ENCODE results near the gene ALDH2.
A peak's percentile ranks its signal among the peaks of the same experiment; 100 is the strongest.
"Not testable (repeated sequence)": the region's sequence is repeated elsewhere in the genome, so short reads cannot be mapped to it uniquely, and the experiment has no call there.

ALDH2 gene

DNA sequence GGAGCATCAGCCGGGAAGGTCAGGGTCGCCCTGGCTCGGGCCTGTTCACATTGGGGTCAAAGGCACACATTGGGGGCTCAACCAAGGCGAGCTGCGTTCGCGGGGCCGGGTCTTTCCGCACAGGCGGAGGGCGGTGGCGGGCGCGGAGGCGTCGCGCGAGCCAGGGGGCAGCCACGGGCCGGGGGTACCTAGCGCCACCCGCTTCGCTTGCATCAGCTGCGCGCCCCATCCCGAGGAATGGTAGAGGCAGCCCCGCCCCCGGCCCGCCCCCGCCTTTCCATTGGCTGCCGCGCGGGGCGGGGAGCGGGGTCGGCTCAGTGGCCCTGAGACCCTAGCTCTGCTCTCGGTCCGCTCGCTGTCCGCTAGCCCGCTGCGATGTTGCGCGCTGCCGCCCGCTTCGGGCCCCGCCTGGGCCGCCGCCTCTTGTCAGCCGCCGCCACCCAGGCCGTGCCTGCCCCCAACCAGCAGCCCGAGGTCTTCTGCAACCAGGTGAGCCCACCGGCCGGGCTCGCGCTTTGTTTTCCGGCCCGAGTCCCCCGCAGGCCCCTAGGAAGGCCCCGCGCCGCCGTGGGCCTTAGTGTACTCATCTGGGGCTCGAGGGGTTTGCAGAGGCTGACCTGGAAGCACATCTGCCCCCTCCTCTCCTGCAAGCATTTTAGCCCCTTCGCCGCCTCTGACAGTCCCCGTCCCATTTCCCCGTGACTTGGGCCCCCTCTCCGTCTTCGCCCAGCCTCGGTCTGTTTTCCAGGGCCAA, at the start of gene ALDH2:
Gene ALDH2 (plus strand): TSS at position 326 of the 754 bp plus-strand sequence. CDS start 50 bp downstream, at position 376.
- peak; percentile 48 for DNase-seq

- DNase-seq: not testable (repeated sequence)
Measured at GRCh38 chr12:111719316-111719715, 47.4 kb upstream of the ALDH2 start.

DNA sequence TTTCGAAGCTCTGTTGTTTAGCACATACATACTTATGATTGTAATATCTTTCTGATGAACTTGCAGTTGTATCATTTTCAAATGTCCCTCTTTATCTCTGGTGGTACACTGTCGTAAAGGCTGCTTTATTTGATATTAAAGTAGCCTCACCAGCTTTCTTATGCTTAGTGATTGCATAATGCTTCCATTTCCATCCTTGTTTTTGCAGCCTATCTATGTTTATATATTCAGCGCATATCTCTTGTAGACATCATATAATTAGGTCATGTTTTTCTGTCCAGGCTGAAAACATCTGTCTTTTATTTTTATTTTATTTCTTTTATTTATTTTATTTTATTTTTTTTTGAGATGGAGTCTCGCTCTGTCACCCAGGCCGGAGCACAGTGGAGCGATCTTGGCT, 46.3 kb upstream of the ALDH2 start:
- DNase-seq: no peak

- DNase-seq: not testable (repeated sequence)
Measured at GRCh38 chr12:111723646-111724360, 42.9 kb upstream of the ALDH2 start.

GRCh38 chr12:111728795-111729194, 37.9 kb upstream of the ALDH2 start:
- DNase-seq: no peak

- no peak for DNase-seq
Measured at GRCh38 chr12:111730420-111730819, 36.3 kb upstream of the ALDH2 start.

GRCh38 chr12:111732786-111733185, 33.9 kb upstream of the ALDH2 start:
- DNase-seq: no peak

- no peak for DNase-seq
Measured at GRCh38 chr12:111733340-111733915, 33.3 kb upstream of the ALDH2 start.

- not testable (repeated sequence) for DNase-seq
Measured at GRCh38 chr12:111739524-111739923, 27.2 kb upstream of the ALDH2 start.

GRCh38 chr12:111741235-111741812, 25.4 kb upstream of the ALDH2 start:
- peak; percentile 87 for DNase-seq

DNA sequence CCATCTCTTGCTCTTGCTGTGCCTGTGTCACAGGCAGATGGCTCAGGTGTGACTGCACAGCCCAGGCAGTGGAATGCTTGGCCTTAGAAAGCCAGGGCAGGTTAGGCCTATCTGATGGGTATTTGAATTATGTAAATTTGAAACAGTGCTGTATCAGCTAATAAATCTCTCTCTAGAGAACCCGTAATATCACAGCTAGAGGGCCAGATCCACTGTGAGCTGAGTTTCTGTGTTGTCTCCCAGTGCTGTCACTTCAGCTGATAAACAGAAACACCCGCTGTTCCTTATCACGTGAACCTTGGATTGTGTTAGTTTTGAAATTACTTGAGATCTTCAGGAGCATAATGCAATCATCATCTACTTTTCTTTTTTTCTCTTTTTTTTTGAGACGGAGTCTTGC, 21.5 kb upstream of the ALDH2 start:
- DNase-seq: no peak

DNA sequence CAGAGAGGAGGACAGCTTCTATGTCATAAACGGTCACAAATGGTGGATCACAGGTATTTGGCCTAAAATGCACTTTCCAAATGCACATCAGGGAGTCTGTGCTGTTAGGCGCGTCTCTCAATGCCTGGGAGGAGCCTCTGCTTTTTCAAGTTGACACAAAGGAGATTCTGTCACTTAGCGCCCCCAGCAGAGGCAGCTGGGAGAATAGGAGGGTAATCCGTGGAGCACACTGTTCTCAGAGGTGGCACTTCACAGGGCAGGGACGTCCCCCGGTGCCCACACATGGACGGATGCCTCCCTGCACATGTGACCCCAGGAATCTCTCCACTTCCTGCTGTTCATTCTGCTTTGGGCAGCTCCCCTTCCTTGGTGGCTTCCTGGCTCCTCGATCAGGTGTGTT, 19.4 kb upstream of the ALDH2 start:
- DNase-seq: no peak

DNA sequence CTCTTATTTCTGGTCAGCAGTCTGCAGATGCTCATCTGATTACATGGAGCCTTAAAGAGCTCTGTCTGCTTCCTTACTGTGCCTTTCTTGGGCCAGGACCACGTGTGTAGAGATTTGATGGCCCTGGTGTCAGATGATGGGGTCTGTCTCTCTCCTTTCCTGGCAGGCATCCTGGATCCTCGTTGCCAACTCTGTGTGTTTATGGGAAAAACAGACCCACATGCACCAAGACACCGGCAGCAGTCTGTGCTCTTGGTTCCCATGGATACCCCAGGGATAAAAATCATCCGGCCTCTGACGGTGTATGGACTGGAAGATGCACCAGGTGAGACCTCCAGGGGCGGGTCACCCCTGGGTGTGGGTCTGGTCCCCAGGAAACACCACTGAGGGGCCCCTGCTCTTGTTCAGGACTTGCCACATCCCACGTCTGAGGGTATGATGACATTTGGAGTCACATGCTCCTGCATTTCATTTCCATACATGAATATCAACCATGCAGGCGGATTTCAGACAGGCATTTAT, 18.5 kb upstream of the ALDH2 start:
- peak; percentile 8 for DNase-seq

- DNase-seq: no peak
Measured at GRCh38 chr12:111748867-111749266, 17.9 kb upstream of the ALDH2 start.

GRCh38 chr12:111749391-111749790, 17.3 kb upstream of the ALDH2 start:
- DNase-seq: no peak

DNA sequence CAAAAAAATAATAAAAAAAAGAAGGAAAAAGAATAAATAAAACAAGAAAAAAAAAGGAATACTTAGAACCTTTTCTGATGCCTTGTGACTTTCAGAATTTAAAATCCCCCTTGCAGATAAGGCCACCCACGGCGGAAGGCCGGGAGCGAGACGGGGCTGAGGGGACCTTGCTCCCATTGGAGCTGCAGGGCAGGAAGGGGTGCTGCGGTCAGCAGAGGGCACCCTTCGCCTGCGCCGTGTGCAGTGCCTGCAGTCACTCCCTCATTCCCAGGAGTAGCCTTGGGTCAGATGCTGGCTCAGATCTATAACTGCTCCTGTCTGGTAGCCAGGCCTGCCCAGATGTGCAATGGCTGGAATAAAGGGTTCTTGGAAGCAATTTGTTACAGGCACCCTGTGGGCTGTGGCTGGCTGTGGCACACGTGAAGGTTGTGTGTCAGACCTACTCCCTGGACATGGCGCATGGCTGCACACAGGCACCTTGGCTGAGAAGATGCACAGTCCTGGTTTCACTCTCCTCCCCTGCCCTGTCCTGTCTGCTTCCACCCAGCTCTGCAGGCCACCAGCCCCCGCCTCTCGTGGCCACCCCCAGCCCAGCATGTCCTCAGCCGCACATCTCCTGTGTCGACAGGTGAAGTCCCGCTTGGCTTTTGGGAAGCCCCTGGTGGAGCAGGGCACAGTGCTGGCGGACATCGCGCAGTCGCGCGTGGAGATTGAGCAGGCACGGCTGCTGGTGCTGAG, 13.4 kb upstream of the ALDH2 start:
- DNase-seq: no peak

GRCh38 chr12:111754671-111755070, 12.1 kb upstream of the ALDH2 start:
- DNase-seq: no peak

DNA sequence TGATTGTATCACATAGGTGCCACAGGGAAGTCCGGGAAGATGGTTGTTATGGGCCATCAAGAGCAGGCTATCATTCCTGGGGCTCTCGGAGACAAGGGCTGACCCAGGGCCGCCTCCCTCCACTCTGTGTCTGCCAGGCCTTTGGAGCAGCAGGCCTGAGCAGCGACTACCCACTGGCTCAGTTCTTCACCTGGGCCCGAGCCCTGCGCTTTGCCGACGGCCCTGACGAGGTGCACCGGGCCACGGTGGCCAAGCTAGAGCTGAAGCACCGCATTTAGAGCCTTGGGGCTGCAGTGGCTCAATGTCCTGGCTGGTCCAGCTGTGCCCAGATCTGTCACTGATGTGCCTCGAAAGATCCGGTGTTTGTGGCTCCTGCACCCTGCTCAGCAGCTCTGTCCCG, 10.5 kb upstream of the ALDH2 start:
- no peak for DNase-seq

- DNase-seq: no peak
Measured at GRCh38 chr12:111756681-111757080, 10.1 kb upstream of the ALDH2 start.

DNA sequence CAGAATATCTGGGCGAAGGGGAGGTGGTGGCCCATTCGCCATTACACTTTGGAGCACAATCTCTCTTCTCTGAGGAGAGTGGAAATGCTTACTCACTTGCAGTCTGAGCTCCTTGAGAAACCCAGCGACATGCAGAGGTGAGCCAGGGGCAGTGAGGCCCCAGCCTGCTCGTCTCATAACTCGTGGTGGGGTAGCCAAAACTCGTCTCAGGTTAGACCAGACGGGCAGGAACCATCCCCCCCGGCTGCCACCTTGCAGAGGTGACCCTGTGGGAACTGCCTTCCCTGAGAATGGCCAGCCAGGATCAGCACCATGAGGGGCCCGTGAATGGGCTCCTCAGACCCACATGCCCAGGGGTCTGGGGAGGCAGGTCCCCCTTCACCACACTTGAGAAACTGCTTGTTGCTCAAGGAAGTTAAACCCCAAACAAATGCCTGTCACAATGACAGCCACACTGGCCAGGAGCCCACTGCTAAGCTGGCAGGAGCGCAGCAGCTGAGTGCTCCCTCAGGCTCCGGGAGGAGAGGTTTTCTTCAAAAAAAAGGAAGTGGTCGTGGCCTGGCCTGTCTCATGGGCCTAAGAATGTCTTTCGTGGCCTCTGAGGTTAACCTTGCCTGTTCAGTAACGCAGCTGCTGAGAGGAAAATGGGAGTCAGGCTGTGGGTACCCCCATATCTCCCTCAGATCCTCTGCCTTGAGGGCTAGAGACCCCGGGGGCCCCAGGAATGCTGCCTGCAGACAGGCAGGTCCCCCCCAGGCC, 9.2 kb upstream of the ALDH2 start:
- DNase-seq: no peak

DNA sequence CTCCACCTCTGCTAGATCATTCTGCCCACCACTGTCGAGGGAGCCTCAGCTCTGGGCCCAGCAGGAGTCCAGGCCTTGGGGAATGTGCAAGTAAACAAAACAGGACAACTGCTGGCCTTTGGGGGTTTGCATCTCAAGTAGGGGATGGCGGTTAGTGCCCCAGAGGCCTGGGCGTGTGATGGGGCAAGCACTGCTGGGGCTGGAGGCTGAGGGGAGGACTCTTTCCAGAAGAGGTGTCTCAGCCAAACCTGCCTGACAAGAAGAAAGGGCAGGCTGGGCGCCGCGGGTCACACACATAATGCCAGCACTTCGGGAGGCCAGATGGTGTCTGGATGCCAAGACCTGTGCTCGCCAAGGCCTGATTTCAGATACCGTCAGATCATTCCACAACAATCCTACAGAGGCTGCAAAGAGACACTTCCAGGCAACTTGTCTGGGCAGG, 8.6 kb upstream of the ALDH2 start:
- no peak for DNase-seq

- DNase-seq: no peak
Measured at GRCh38 chr12:111759271-111759670, 7.5 kb upstream of the ALDH2 start.

All from NCI-H1092 treated with DMSO at 0.1 percent for 48 hours (cell line).